Measurements from ENCODE around the gene BTBD9.

DNA sequence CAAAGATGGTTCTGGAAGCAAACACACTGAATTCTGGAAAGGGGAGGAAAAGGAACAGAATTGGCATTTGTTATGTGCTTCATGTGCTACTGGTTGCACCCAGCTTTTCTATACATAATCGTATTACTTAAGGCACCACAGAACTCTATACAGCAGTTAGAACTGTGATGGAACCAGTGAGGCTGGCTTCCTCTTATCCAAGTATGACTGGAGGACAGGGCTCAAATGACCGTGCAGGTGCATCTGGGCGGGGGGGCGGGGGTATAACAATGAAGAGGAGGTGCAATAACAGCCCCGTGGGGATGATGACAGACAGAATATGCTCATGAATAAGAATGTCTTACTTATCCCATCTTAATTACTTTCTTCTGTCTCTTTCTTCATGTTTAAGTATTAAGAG is 144.2 kb downstream of the BTBD9 start:
- no peak for TF ChIP-seq SUZ12 (IDR thresholded peaks at IDR 0.05; ENCODE audit: extremely low read depth, insufficient read depth, insufficient read length)
- TF ChIP-seq YY1 (IDR thresholded peaks at IDR 0.05; ENCODE audit: insufficient read depth, insufficient read length): no peak

All from NT2/D1 (cell line).